T47D (cell line): ENCODE measurements around the gene ITPR2.

Experiments used
- DNase-seq, 2 experiments: peaks; one replicate each; pipeline versions ENCODE4 v3.0.0 to v3.0.0-alpha.2; 2011 to 2012; ENCODE audit warnings: low read depth in 1 of 2, low spot score in 1 of 2
- JUND ChIP-seq: IDR thresholded peaks from 2 replicates; pipeline ENCODE4 v1.6.1; 2012; ENCODE audit warnings: low read depth
- in situ Hi-C: cut with HindIII; loops from 2 replicates; pipeline ENCODE4 v1.10.0; 2016; ENCODE audit warnings: low sequenced_read_pairs, low pct_unique_long_range_greater_than_20kb

Gene ITPR2

DNA sequence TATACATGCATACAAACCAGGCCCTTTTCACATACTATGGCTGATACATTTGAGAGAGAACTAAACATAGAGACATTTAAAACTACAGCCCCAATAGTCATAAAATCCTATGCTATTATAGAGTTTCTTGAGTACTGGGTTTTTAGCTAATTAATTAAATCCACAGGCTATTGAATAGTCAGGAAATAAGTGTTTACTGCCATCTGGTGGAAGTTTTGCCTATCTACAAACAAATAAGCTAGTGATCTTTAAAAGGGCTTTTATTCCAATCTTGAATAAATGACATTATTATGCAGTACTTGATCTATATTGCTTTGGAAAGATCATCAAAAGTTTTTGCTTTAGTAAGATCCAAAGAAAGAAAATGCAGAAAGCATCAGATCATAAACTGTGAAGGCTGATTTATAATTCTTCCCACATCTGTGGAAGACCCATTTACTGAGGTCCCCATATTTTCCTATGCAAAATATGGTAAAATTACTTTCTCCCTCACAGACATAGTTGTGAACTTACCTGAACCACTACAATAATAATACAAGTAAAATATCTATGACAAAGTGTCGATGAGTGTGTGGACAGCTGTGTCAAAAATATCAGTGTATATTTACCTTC lies 131.3 kb downstream of the ITPR2 start:
- in situ Hi-C loops = no loop called here
- no peak for TF ChIP-seq JUND
- DNase-seq = peak in 1 of 2 experiments; percentile 56

DNA sequence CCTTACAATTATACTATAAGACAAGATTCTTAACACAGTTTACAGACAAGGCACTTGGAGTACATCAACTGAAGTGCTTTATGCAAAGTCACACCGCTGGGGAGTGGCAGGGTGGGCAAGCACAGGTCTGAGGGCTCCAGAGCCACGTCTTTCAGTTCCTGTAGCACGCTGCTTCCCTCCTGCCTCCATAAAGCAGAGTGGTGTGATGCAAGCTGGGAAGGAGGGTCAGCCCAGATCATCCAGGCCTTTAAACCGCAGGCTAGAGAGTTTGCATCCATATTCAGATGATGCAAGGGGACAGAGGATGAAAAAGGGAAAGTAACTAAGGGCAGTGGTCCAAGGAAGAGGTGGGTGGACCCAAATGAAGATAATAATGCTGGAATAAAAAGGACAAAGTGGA lies 132.6 kb downstream of the ITPR2 start:
- in situ Hi-C loops = no loop called here

GRCh38 chr12:26699237-26699636 lies 133.8 kb downstream of the ITPR2 start:
- no peak for TF ChIP-seq JUND

More for the DNA sequence above, 132.6 kb downstream of the ITPR2 start:
- no peak for DNase-seq
- TF ChIP-seq JUND = no peak

GRCh38 chr12:26698186-26698585 lies 134.8 kb downstream of the ITPR2 start:
- DNase-seq = no peak
- no peak for TF ChIP-seq JUND
- in situ Hi-C loops = no loop called here

More at GRCh38 chr12:26699237-26699636, 133.8 kb downstream of the ITPR2 start:
- no peak for DNase-seq
- in situ Hi-C loops = no loop called here

DNA sequence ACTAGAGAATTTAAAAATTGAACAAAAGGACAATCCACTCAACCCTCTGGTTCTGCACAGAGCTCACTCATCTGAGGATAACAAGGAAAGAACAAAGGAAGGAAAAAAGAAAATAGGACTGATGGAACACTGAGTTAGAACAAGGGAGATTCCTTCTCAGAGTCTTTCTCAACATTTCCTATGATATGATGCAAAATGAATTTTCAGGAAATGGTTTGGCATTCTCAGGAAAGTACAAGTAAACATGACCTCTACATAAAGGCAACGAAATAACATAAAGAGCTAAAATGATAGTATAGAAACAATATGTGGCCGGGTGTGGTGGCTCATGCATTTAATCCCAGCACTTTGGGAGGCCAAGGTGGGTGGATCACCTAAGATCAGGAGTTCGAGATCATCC lies 135.8 kb downstream of the ITPR2 start:
- in situ Hi-C loops = no loop called here
- no peak for TF ChIP-seq JUND
- DNase-seq = no peak

DNA sequence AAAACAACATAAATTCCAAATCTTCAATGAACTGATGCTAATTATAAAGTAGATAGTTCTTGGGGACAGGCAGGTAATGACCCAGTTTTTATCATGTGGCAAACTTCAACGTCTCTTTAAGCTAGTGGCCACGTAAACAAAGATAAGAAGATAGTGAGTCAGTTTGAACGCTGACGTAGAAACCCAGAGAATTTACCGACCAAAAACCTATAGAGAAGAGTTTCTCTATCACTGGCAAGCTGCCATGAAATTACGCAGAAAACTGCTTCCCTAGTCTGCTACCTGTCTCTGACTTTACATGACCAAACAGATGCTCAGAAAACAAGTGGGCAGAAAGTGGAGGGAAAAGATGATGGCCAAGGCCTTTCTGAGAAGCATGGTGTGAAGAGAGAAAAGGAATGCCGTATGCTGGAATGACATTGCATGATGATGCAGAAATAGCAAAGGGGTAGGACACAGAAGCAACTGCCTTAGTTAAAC lies 136.3 kb downstream of the ITPR2 start:
- in situ Hi-C loops = no loop called here
- DNase-seq = no peak
- no peak for TF ChIP-seq JUND

- TF ChIP-seq JUND = no peak
- in situ Hi-C loops = no loop called here
- DNase-seq = no peak
Observed at GRCh38 chr12:26696048-26696612, 136.9 kb downstream of the ITPR2 start.

DNA sequence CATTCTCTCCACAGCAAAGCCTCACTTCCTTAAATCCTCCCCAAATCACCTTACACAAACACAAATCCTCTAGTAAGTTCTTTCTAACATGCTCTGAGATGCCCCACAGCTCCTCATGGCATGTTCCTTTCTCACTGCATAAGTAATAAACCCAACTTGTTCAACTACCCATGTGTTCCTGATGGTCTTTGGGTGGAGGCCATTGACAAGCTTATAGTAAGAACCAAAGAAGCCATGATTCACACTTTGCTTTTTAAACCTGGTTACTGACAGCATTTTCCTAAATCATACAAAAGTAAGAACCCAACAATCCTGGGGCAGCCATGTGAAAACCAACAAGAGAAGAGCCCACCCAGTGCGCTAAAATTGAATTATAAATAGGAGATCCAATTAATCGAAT lies 138.6 kb downstream of the ITPR2 start:
- no peak for TF ChIP-seq JUND
- no peak for DNase-seq
- in situ Hi-C loops = no loop called here

GRCh38 chr12:26692407-26692806 lies 140.6 kb downstream of the ITPR2 start:
- TF ChIP-seq JUND = no peak
- in situ Hi-C loops = no loop called here
- no peak for DNase-seq

DNA sequence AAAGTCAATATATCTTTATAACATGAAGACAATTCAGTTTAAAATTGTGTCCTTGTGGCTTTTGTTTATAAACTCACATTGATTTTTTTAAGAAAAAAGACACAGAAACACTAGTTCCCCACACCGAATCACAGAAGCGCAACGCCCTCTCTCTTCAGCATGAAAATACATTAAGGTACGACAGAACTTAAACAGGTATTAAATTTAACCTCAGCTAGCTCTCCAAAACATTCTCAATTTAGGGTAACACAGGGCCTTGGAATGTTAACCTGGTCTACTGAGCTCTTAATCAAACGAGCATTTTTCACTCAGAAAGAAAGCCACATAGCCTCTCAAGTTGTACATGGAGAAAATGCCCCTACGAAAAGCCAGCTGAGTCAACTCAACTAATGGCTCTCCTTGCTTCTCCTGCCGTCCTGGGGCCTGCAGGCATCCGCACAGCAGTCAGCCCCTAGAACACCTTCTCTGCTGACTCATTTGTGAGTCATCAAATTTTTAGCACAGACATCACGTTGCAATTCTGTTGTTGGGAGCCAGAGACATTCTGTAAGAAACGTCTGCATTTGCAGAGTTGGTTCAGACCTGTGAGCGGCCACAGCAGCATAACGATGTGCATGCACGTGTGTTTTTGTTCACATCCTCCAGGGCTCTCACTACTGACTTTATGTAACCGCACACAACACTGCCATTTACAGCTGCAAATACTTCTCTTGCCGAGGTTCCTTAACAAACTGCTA lies 141.6 kb downstream of the ITPR2 start:
- no peak for DNase-seq
- in situ Hi-C loops = no loop called here
- no peak for TF ChIP-seq JUND

DNA sequence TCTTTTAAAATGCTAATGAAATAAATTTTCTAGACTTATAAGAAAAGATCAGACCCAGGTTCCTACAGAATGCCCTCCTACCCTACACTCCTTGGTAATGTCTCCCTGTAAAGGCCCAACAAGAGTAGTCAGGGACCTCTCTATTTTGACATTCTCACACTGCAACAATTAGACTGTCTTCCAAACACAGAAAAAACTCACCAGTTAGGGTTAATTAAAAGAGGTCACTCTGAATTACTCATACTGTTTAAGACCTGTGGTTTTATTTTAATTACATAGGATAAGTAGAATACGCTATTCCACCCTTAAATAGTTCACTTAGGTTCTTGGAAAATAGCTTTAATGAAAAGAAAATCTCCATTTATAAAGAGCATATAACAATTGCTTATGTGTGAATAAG lies 142.4 kb downstream of the ITPR2 start:
- in situ Hi-C loops = no loop called here
- no peak for DNase-seq
- no peak for TF ChIP-seq JUND

DNA sequence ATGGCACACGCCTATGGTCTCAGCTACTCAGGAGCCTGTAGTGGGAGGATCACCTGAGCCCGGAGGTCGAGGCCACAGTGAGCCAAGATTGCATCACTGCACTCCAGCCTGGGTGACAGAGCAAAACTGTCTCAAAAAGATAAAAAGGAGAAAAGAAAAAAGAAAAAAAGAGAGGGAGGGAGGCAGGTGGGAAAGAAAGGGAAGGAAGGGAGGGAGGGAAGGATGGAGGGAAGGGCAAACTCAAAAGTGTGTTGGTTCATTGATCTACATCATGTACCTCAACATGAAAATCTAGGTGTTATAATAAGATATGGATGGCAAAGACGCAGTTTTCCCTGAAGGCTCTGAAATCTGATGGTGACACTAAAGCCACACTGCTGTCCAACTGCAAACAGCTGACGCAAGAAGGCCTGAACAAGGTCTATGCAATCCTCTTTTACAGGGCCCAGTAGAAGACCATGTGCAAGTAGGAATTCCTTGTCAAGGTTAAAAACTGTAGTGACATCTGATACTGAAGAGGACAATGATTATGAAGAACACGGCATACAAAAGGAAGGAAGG lies 143.6 kb downstream of the ITPR2 start:
- TF ChIP-seq JUND = no peak
- in situ Hi-C loops = no loop called here

DNA sequence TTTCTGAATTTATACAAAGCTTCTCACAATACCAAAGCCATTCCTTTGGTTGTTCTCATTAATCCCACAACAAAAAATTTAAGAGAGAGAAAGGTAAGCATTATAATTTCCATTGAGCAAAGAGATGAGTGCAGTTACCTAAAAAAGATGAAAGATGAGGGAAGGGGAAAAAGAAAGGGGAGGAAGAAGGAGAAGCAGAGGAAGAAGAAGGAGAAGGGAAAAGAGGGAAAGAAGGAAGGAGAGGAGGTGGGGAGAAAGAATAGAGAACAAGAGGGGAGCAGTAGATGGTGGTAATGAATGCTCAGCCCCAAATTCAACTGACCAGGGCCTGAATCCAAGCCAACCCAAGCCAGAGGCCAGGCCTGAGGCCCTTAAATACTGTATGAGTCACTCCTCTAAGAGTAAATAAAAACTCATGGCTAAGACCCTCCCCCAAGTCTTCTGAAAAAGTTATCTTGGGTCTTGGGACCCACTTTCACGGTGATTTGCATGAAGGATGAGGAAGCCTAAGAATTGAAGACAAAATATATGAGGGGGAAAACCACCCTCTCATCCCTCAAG lies 144.6 kb downstream of the ITPR2 start:
- DNase-seq = no peak
- no peak for TF ChIP-seq JUND
- in situ Hi-C loops = no loop called here

More for the DNA sequence above, 143.6 kb downstream of the ITPR2 start:
- DNase-seq = no peak
